NB4 (cell line): Measurements from ENCODE around the gene GSTO1.

Experiments used
- MYC ChIP-seq: IDR thresholded peaks from 2 replicates; pipeline ENCODE4 v1.6.1; 2011; ENCODE audit warnings: low read depth, low read length
- POLR2A ChIP-seq: IDR thresholded peaks from 2 replicates; pipeline ENCODE4 v1.6.1; 2011; ENCODE audit warnings: mild to moderate bottlenecking; ENCODE audit not compliant: insufficient read length; ENCODE audit errors: extremely low read depth
- TF ChIP-seq, protein P1 (sequence below): IDR thresholded peaks from one replicate; pipeline ENCODE4 v1.5.1; 2012; ENCODE audit warnings: low read depth, low read length
- TF ChIP-seq, protein P2 (sequence below): IDR thresholded peaks from 2 replicates; pipeline ENCODE4 v1.6.1; 2011; ENCODE audit warnings: low read depth, low read length

DNA sequence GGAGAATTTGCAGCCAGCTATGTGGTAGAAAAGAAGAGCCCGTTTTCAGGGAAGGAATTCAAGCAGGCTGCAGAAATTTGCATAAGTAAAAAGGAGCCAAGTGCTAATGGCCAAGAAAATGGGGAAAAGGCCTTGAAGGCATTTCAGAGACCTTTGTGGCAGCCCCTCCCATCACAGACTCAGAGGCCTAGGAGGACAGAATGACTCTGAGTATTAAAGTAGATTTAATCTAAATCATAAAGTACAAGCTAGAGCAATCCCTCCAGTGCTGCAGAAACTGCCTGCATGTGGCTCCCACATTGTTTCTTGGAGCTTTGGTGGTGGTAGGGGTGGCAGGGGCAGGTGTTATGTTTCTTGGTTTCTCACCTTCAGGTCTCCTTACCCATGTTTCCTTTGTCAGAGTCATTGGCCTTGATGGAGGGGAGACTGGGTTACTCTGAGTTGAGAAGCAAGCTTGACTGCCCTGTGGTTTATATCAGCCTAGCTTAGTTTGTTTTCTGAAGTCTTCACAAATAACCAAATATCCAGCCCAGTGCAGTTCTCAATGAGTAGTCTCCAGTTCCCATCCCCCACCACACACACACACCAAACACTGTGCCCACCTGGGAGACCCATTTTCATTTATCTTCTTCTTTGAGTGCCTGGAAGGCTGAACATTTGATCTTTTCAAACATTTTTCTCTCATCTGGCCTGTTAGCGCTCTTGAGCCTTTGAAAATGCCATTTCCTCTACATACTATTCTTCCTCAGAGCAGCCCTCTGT is 49.1 kb downstream of the GSTO1 start:
- TF ChIP-seq, protein P1, sequence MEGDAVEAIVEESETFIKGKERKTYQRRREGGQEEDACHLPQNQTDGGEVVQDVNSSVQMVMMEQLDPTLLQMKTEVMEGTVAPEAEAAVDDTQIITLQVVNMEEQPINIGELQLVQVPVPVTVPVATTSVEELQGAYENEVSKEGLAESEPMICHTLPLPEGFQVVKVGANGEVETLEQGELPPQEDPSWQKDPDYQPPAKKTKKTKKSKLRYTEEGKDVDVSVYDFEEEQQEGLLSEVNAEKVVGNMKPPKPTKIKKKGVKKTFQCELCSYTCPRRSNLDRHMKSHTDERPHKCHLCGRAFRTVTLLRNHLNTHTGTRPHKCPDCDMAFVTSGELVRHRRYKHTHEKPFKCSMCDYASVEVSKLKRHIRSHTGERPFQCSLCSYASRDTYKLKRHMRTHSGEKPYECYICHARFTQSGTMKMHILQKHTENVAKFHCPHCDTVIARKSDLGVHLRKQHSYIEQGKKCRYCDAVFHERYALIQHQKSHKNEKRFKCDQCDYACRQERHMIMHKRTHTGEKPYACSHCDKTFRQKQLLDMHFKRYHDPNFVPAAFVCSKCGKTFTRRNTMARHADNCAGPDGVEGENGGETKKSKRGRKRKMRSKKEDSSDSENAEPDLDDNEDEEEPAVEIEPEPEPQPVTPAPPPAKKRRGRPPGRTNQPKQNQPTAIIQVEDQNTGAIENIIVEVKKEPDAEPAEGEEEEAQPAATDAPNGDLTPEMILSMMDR, result no peak
- TF ChIP-seq POLR2A (no peak), MYC (no peak)
- TF ChIP-seq, protein P2, sequence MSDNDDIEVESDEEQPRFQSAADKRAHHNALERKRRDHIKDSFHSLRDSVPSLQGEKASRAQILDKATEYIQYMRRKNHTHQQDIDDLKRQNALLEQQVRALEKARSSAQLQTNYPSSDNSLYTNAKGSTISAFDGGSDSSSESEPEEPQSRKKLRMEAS, result no peak
